Naive B cell (primary cell): Measurements from ENCODE around the gene ENAH. TPM values are rescaled to one million over a fixed set of nuclear protein-coding genes. Genes with fewer than 3 reads are reported as not detected.
"Not testable (repeated sequence)": the region's sequence is repeated elsewhere in the genome, so short reads cannot be mapped to it uniquely, and the experiment has no call there.

ENCODE experiments used
- ATAC-seq, 2 donors: fragments of 150-1000 bp; cut with Tn5 transposase; 2 replicates each; pipeline ENCODE4 v1.10.0; 2021; ENCODE audit warnings: low read depth in 2 of 2, mild to moderate bottlenecking in 2 of 2, moderate library complexity in 2 of 2
- DNase-seq: peaks from one replicate; pipeline ENCODE4 v3.0.0; 2022
- H3K27ac Mint-ChIP-seq, 6 donors: one replicate each; pipeline ENCODE4 v1.8.0; 2020 to 2022; ENCODE audit warnings: mild to moderate bottlenecking in 6 of 6, mixed read lengths in 6 of 6, moderate library complexity in 5 of 6, inconsistent platforms in 2 of 6
- H3K27me3 Mint-ChIP-seq, 3 donors: one replicate each; pipeline ENCODE4 v1.8.0; 2021 to 2022; ENCODE audit warnings: mixed read lengths in 3 of 3, mild to moderate bottlenecking in 1 of 3
- H3K36me3 Mint-ChIP-seq, 2 donors: one replicate each; pipeline ENCODE4 v1.8.0; 2020 to 2022; ENCODE audit warnings: mixed read lengths in 2 of 2, inconsistent platforms in 1 of 2, mild to moderate bottlenecking in 1 of 2
- H3K4me1 Mint-ChIP-seq, 3 donors: one replicate each; pipeline ENCODE4 v1.8.0; 2020 to 2022; ENCODE audit warnings: mixed read lengths in 3 of 3, inconsistent platforms in 1 of 3, mild to moderate bottlenecking in 1 of 3, moderate library complexity in 1 of 3
- H3K4me3 Mint-ChIP-seq, 8 donors: one replicate each; pipeline ENCODE4 v1.8.0; 2020 to 2022; ENCODE audit warnings: mild to moderate bottlenecking in 8 of 8, mixed read lengths in 8 of 8, moderate library complexity in 8 of 8, inconsistent platforms in 2 of 8
- H3K9me3 Mint-ChIP-seq, 7 donors: one replicate each; pipeline ENCODE4 v1.8.0; 2020 to 2022; ENCODE audit warnings: mixed read lengths in 7 of 7, mild to moderate bottlenecking in 5 of 7, inconsistent platforms in 2 of 7, moderate library complexity in 1 of 7
- polyA plus RNA-seq, 6 donors: library from polyadenylated mRNA; unstranded; fragments of 300-500 nt; fragmentation: Illumina TruSeq; gene quantifications; one replicate each; pipeline ENCODE4 v1.2.3, GENCODE V29; 2021; ENCODE audit warnings: low read depth in 6 of 6

Gene ENAH
- polyA plus RNA-seq, 6 donors from 2014 or later = 0.23 to 3.6 (median 2.0) TPM

DNA sequence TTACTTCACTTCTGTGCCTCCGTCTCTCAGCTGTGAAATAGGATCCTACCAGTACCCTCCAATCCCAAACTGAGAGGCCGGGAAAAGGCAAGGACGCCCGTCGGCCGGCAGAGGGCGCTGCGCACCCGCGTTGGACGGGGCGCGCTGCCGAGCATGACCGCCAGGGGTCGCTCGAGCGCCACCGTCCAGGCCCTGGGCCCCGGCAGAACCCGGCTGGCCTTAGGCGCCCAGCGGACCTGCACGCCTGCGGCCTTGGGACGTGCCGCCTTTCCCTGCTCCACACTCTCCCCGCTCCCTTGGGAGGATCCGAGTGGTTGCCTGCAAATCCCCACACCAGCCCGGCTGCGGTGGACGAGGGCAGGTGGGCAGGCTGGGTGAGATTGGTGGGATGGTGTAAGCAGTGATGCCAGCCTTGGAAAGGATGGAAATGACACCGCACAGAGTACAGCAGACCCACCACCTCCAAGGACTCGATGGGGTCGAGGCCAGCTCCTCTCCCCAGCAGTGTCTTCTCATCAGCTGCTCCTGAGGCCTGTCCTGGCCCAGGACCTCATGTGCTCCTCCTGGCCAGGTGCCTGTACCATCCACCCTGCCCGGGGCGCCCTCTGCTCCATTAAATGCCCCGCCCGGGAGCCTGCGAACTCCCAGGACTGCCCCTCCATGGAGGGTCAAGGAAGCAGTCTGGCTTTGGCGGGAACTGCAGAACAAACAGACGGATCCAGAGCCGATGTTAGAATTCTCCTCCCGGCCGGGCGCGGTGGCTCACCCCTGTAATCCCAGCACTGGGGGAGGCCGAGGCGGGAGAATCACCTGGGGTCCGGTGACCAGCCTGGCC, 177.7 kb downstream of the ENAH start:
- Mint-ChIP-seq H3K27me3 (no peaks in the 10 kb centered on the region), H3K27ac (peak overlapping the region in 2 of 6 donors; percentile 56 to 64), H3K4me1 (peaks cover 18 to 57% (median 43%) of the 10 kb centered on the region in 3 donors), H3K36me3 (no peaks in the 10 kb centered on the region), H3K9me3 (peaks cover 0 to 3% (median 0%) of the 10 kb centered on the region in 7 donors), H3K4me3 (peak overlapping the region in 2 of 8 donors; percentile 41 to 42)
- peak; percentile 64 to 72 for ATAC-seq
- peak; percentile 73 for DNase-seq

DNA sequence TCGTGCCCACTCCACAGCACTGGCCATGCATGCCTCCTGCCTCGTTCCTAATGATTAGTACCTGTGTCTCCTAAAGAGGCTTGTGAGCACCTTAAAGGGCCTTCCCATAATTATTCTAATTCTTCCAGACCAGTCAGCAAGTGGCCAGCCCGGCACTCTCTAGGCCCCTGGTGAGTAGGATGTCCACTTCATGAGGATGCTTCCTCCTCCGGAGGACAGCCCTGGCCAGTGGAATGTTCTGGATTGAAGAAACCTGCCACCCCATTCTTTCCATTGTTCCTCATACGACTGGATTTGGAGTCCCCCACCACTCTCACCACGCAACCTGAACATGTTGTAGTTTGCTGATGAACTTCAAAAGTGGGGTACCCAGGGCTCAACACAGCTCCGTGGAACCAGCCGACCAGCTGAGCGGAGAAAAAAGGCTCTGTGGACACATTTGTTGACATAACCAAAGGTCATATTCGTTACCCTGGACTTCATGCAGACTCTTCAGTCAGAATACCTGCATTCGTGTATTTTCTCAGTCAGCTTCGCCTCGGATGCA, 178.4 kb downstream of the ENAH start:
- Mint-ChIP-seq H3K4me1 (peaks cover 16 to 50% (median 36%) of the 10 kb centered on the region in 3 donors), H3K36me3 (no peaks in the 10 kb centered on the region), H3K27ac (peak overlapping the region in 2 of 6 donors; percentile 56 to 64), H3K9me3 (peaks cover 0 to 3% (median 0%) of the 10 kb centered on the region in 7 donors), H3K4me3 (no peak overlapping the region), H3K27me3 (no peaks in the 10 kb centered on the region)
- no peak for ATAC-seq
- DNase-seq = no peak

DNA sequence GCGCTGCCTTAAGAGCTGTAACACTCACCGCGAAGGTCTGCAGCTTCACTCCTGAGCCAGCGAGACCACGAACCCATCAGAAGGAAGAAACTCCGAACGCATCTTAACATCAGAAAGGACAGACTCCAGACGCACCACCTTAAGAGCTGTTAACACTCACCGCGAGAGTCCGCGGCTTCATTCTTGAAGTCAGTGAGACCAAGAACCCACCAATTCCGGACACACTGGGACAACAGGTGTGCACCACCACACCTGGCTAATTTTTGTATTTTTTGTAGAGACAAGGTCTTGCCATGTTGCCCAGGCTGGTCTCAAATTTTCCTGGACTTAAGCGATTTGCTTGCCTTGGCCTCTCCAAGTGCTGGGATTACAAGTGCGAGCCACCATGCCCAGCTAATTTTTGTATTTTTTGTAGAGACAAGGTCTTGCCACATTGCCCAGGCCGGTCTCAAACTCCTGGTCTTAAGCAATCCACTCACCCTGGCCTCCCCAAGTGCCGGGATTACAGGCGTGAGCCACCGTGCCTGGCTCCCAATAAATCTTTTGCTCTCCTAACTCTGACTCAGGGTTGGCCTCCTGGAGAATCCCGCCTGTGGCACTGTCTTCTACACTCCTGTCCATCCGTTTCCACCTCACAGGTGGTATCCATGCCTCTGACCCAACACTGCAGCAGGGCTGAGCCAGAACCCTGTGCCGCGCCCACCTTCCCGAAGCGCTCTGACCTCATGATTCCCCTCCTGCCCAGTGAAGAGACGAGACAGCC, 179.1 kb downstream of the ENAH start:
- H3K36me3 Mint-ChIP-seq, ATAC-seq, H3K4me3 Mint-ChIP-seq, H3K27me3 Mint-ChIP-seq, DNase-seq, H3K9me3 Mint-ChIP-seq: not testable (repeated sequence)
- Mint-ChIP-seq H3K27ac (peak overlapping the region in 3 of 6 donors; percentile 48 to 87 (median 87)), H3K4me1 (peaks cover 10 to 45% (median 34%) of the 10 kb centered on the region in 3 donors)

DNA sequence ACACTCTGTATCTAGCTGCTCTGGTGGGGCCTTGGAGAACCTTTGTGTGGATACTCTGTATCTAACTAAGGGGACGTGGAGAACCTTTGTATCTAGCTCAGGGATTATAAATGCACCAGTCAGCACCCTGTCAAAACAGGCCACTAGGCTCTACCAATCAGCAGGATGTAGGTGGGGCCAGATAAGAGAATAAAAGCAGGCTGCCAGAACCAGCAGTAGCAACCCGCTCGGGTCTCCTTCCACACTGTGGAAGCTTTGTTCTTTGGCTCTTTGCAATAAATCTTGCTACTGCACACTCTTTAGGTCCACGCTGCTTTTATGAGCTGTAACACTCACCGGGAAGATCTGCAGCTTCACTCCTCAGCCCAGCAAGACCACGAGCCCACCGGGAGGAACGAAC, 179.7 kb downstream of the ENAH start:
- DNase-seq, H3K36me3 Mint-ChIP-seq, H3K27me3 Mint-ChIP-seq, H3K4me3 Mint-ChIP-seq, ATAC-seq, H3K9me3 Mint-ChIP-seq: not testable (repeated sequence)
- peak overlapping the region in 3 of 6 donors; percentile 48 to 87 (median 87) for H3K27ac Mint-ChIP-seq
- peaks cover 12 to 45% (median 34%) of the 10 kb centered on the region in 3 donors for H3K4me1 Mint-ChIP-seq

DNA sequence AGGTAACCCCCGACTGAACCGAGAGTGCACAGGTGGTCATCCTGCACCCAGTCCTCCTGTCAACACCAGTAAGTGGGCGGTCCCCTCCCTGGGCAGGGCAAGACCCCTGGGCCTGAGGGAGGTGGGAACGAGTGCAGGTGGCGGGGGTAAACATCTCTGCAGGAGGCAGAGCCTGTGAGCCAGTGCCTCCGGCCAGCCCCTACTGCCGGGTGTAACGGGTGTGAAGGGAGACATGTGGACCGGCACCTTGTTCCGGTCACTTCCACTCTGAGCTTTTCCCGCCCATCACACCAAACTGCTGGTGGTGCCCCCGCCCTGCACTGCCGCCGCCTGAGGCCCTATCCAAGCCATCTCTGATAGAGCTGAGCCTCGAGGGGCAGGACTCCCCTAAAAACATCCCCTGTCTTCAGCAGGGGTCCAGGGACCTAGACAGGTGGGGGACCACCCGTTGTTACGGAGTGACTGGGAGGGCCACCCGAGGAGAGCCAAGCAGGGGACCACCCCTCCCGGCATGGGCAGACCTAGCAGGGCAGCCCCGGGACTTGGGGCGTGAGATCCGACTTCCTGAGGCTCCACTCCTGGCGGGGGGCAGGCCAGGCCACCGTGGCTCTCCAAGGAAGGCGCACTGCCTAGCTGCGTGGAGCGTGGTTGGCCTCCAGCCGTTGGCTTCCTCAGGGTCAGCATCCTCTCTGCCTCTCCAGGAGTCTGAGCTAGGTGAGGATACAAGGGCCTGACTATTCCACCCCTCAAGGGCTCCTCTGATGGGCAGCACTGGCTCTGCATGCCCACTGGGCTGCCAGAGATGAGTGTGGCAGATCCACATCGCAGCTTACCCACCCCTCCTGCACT, 181.2 kb downstream of the ENAH start:
- peak overlapping the region in 1 of 8 donors; percentile 37 for H3K4me3 Mint-ChIP-seq
- H3K4me1 Mint-ChIP-seq = peaks cover 14 to 46% (median 30%) of the 10 kb centered on the region in 3 donors
- no peaks in the 10 kb centered on the region for H3K27me3 Mint-ChIP-seq
- ATAC-seq (no peak), DNase-seq (no peak)
- no peaks in the 10 kb centered on the region for H3K9me3 Mint-ChIP-seq
- H3K36me3 Mint-ChIP-seq = no peaks in the 10 kb centered on the region
- peak overlapping the region in 1 of 6 donors; percentile 19 for H3K27ac Mint-ChIP-seq

DNA sequence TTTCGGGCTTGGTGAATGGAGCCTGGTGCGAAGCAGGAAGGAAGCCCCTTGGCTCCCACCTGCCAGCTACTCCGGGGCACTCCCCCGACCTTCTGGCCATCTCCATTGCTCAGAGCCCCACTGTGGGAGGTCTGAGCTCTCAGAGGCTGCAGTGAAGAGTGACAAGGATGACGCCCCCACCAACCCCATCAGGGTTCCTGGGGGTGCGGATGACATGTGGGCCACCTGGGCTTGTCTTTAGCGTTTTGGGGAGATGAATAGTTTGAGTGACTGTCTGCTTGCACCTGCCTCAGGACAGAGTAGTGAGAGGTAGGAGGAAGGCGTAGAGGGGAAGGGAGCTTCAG, 181.8 kb downstream of the ENAH start:
- no peaks in the 10 kb centered on the region for H3K9me3 Mint-ChIP-seq
- no peaks in the 10 kb centered on the region for H3K27me3 Mint-ChIP-seq
- H3K4me3 Mint-ChIP-seq = peak overlapping the region in 1 of 8 donors; percentile 37
- DNase-seq = no peak
- H3K27ac Mint-ChIP-seq = peak overlapping the region in 1 of 6 donors; percentile 19
- no peak for ATAC-seq
- H3K4me1 Mint-ChIP-seq = peaks cover 15 to 47% (median 31%) of the 10 kb centered on the region in 3 donors
- H3K36me3 Mint-ChIP-seq = no peaks in the 10 kb centered on the region

DNA sequence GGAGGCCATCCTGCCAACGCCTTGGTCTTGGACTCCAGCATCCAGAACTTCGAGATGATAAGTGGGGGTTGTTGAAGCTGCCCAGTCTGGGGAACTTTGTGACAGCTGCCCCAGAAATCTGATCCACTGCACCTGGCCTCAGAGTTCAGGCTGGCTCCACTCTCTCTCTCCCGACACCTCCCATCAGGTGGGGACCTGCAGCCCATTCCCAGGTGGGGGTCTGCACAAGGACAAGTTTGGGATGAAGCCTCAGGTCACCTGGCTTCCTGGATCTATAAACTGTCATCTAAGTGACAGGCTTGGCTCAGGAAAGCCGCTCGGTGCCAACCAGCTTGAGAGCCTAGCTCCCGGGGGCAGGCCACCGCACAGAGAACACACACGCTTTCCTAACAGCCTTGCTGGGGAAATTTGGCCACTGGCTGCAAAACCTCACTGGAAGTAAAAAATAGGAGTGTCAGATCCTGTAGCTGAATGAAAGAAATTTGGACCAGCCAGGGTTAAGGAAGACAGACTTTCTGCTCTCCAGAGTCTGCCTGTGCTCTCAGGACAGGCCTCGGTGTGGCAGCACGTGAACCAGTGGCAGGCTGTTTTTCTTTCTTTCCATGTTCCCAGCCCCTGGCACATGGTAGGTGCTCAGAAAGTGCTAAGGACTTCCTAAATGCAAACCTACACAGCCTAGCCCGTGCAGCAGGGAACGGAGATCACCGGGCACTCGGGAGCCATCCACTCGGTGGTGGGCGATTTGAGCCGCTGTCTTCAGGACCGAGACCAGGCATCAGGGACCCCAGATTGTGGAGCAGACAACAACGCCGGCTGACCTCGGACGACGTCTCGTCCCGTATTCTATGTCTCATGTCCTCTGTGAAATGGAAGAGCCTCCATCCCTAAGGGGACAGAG, 182.5 kb downstream of the ENAH start:
- H3K27me3 Mint-ChIP-seq = no peaks in the 10 kb centered on the region
- no peak for DNase-seq
- H3K4me3 Mint-ChIP-seq = peak overlapping the region in 1 of 8 donors; percentile 43
- no peaks in the 10 kb centered on the region for H3K9me3 Mint-ChIP-seq
- H3K4me1 Mint-ChIP-seq = peaks cover 16 to 47% (median 34%) of the 10 kb centered on the region in 3 donors
- H3K27ac Mint-ChIP-seq = peak overlapping the region in 1 of 6 donors; percentile 19
- no peaks in the 10 kb centered on the region for H3K36me3 Mint-ChIP-seq
- no peak for ATAC-seq

DNA sequence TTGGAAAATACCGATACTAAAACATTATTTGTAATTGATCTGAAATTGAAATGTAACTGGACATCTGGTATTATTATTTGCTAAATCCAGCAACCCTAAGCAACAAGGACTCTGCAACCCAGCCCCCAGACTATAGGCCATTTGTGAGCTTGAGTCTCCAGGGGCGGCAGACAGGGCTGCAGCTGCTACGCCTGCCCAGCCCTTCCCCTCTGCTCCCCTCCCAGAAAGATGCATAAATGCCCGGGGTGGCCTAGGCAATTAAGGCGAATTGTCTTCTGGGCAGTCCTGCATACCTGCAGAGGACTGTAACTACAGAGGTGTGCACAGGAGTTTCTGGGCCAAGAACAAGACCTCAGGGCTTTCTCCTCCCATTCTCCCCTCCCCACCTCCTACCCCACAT, 183.9 kb downstream of the ENAH start:
- Mint-ChIP-seq H3K27ac (peak overlapping the region in 5 of 6 donors; percentile 66 to 99 (median 87)), H3K27me3 (no peaks in the 10 kb centered on the region), H3K4me1 (peaks cover 21 to 37% (median 36%) of the 10 kb centered on the region in 3 donors), H3K4me3 (peak overlapping the region in 6 of 8 donors; percentile 40 to 98 (median 83)), H3K36me3 (no peaks in the 10 kb centered on the region), H3K9me3 (no peaks in the 10 kb centered on the region)
- DNase-seq = no peak
- no peak for ATAC-seq

DNA sequence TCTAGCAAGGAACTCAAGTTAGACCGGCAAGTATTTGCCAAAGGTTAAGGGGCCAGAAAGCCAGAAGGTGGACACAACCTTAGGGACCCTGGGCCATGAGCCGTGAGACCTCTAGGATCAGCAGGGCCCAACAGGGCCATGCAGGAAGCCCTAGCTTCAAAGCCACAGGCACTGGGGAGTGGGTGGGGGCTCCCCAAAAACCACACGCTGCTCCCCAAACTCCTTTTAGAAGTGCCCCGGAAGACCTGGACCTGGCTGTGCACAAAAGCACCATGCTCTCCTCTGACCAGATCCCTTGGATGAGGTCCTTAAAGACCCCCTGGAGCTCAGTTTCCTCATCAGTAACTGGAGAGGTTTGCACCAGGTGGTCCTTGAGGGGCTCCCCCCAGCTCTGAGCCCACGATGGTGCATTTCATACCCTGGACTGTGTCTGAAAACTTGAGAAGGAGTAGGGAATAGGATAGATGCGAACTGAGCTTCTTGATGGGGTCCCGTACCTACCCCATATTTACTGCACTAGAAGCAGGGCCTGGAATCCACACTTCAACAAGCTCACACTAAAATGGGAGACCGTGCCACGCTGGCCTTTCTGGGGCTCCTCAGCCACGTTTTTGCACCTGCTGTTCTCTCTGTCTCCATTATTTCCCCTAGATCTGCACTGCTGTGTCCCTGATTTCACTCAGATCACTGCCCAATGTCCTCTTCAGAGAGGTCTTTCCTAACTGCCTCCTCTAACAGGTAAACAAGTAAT, 184.5 kb downstream of the ENAH start:
- no peaks in the 10 kb centered on the region for H3K27me3 Mint-ChIP-seq
- H3K36me3 Mint-ChIP-seq = no peaks in the 10 kb centered on the region
- no peak for DNase-seq

DNA sequence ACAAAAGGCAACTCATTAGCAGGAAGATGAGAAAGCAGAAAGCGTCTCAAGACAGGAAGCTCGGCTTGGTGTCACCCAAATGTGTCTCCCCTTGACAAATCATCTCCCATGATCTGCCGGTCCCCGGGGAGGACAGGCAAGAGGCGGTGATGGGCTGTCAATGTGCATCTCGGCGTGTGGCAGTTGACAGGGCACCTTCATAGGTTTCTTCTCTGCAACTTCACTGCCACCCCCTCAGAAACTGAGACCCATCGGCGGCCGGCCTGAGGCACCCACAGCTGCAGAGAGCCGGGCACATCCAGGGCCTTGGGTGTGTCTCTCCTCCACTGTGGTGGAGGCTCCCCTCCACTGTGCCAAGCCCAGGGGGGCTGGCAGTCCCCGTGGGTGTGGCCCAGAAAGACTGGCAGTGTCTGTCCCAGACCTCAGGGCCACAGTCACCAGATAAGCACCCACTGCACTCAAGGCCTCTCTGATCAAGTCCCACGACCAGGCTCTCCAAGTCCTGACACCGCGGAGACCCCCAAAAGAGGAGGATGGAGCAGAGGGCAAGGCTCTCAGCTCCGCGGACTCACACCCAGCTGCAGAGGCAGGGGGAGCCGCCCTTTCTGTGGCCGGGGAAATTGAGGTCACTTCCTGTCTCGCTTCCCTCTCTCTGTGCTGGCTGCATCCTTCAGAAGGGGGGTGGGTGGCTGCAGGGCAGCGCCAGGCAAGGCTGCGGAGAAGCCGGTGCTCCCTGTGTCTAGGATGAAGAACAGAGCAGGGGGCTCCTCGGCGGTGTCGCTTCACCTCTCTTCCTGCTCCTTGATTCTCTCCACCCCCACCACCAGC, 185.5 kb downstream of the ENAH start:
- peak overlapping the region; percentile 90 to 98 (median 93) for H3K4me3 Mint-ChIP-seq
- DNase-seq (peak; percentile 90), ATAC-seq (peak; percentile 89 to 90)
- peaks cover 29 to 36% (median 36%) of the 10 kb centered on the region in 3 donors for H3K4me1 Mint-ChIP-seq
- H3K9me3 Mint-ChIP-seq = no peaks in the 10 kb centered on the region
- no peaks in the 10 kb centered on the region for H3K36me3 Mint-ChIP-seq
- H3K27ac Mint-ChIP-seq = peak overlapping the region; percentile 95 to 99 (median 98)
- H3K27me3 Mint-ChIP-seq = no peaks in the 10 kb centered on the region

More for the DNA sequence above, 184.5 kb downstream of the ENAH start:
- Mint-ChIP-seq H3K9me3 (no peaks in the 10 kb centered on the region), H3K4me3 (peak overlapping the region; percentile 90 to 98 (median 93)), H3K4me1 (peaks cover 23 to 36% (median 36%) of the 10 kb centered on the region in 3 donors), H3K27ac (peak overlapping the region; percentile 95 to 99 (median 98))
- no peak for ATAC-seq

DNA sequence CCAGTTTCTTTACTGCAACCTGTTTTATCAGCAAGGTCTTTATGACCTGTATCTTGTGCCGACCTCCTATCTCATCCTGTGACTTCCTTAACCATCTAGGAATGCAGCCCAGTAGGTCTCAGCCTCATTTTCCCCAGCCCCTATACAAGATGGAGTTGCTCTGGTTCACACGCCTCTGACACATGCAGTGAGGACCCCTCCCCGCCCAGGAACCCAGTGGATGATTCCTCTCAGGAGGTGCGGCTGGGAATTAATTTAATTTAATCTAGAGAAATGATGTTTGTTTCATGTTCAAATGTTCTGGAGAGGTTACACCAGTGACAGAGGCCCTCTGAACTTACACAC, 186.1 kb downstream of the ENAH start:
- no peaks in the 10 kb centered on the region for H3K9me3 Mint-ChIP-seq
- DNase-seq (no peak), ATAC-seq (no peak)
- peak overlapping the region; percentile 95 to 99 (median 98) for H3K27ac Mint-ChIP-seq
- peaks cover 29 to 36% (median 36%) of the 10 kb centered on the region in 3 donors for H3K4me1 Mint-ChIP-seq
- H3K27me3 Mint-ChIP-seq = no peaks in the 10 kb centered on the region
- peak overlapping the region; percentile 90 to 98 (median 93) for H3K4me3 Mint-ChIP-seq
- no peaks in the 10 kb centered on the region for H3K36me3 Mint-ChIP-seq
